PFSK-1 (cell line): ENCODE data around the gene ARHGEF7.

Experiments used
- FOXP2 ChIP-seq: optimal IDR thresholded peaks from 2 replicates; pipeline ENCODE3; 2011; ENCODE audit warnings: borderline replicate concordance, control low read depth, inconsistent platforms; ENCODE audit not compliant: insufficient read depth; ENCODE audit errors: extremely low read length, extremely low read depth
- POLR2AphosphoS5 ChIP-seq: IDR thresholded peaks from 2 replicates; pipeline ENCODE4 v1.6.1; 2012; ENCODE audit warnings: low read depth, mild to moderate bottlenecking, control low read depth, low read length, moderate library complexity
- REST ChIP-seq, 2 experiments: IDR thresholded peaks; 2 replicates each; pipeline versions ENCODE4 v1.6.1 to v1.8.0; 2011 to 2012; ENCODE audit warnings: low read depth in 2 of 2, low read length in 2 of 2, control low read depth in 1 of 2, inconsistent platforms in 1 of 2, mild to moderate bottlenecking in 1 of 2, moderate library complexity in 1 of 2; ENCODE audit not compliant: insufficient read depth in 1 of 2
- SIN3A ChIP-seq: IDR thresholded peaks from 2 replicates; pipeline ENCODE4 v1.6.1; 2012; ENCODE audit warnings: mild to moderate bottlenecking, low read length, moderate library complexity, borderline replicate concordance; ENCODE audit not compliant: insufficient read depth
- TAF1 ChIP-seq: IDR thresholded peaks from 2 replicates; pipeline ENCODE4 v1.6.1; 2012; ENCODE audit warnings: low read length, control low read depth, borderline replicate concordance; ENCODE audit not compliant: insufficient read depth

Gene ARHGEF7

GRCh38 chr13:111304041-111304544 lies 189.0 kb downstream of the ARHGEF7 start:
- TF ChIP-seq SIN3A: no peak
- TF ChIP-seq REST (IDR thresholded peaks at IDR 0.05; ENCODE audit: insufficient read depth in 1 of 2, low read depth in 2 of 2, low read length in 2 of 2): no peak
- no peak for TF ChIP-seq POLR2AphosphoS5
- no peak for TF ChIP-seq TAF1
- TF ChIP-seq FOXP2: no peak

DNA sequence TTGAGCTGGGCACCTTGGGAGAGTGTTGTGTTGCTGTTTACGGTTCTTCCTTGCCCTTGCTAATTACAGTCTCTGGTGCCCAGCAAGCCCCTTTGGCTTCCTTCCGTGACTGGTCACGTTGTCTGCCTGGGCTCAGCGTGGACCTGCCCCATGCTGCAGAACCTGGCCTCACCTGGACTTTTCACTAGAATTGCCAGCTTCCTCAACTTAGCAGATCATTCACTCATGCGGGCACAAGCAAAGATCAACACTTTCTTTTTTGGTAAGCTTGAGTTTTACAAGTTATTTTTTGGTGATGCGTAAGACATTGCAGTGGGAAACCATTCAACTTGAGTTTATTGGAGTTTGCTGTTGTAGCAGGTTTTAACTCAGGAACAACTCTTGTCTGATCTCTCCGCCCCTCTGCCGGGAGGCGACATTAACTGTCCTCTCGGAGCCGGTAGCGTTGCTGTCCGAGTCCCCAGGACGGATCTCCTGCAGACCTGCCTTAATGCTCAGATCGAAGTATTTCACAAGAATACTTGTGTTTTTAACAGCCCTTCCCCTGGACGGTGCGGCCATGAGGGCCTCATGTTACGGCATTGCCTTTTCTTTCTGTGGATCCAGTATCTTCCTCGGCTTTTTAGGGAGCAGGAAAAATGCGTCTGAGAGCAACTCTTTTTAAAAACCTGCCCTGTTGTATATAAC lies 189.6 kb downstream of the ARHGEF7 start:
- TF ChIP-seq FOXP2: no peak
- TF ChIP-seq POLR2AphosphoS5: no peak
- no peak for TF ChIP-seq SIN3A
- TF ChIP-seq TAF1: no peak
- no peak for TF ChIP-seq REST (IDR thresholded peaks at IDR 0.05; ENCODE audit: insufficient read depth in 1 of 2, low read depth in 2 of 2, low read length in 2 of 2)

- TF ChIP-seq TAF1: no peak
- TF ChIP-seq REST (IDR thresholded peaks at IDR 0.05; ENCODE audit: insufficient read depth in 1 of 2, low read depth in 2 of 2, low read length in 2 of 2): no peak
- TF ChIP-seq FOXP2: no peak
- no peak for TF ChIP-seq POLR2AphosphoS5
- no peak for TF ChIP-seq SIN3A
Observed at GRCh38 chr13:111312944-111313590, 198.0 kb downstream of the ARHGEF7 start.

DNA sequence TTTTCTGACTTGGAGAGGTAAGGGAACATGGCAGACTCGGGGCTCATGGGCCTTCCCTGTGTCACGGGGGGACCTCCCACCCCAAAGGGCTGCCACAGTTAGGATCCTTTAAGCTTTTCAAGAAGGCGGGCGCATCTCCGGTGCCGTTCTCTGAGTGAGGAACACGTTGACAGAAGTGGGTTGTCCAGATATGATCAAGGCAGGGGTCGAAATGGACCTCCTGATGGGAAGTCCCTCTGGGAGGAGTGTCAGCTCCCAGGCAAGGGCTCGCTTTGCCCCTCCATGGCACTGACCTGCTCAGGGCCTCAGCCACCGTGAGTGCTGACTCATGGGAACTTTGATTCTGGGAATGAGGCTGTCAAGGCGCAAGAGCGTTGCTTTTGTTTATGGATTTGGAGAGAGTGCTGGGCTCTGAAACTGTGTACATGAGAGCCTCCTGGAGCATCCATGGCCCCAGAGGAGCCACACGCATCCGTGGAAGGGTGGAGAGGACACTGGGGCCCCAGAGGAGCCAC lies 198.9 kb downstream of the ARHGEF7 start:
- TF ChIP-seq POLR2AphosphoS5 (no peak), REST (IDR thresholded peaks at IDR 0.05; ENCODE audit: insufficient read depth in 1 of 2, low read depth in 2 of 2, low read length in 2 of 2) (no peak), TAF1 (no peak), SIN3A (no peak)
